ENCODE measurements around the gene ZNF689. TPM values are rescaled to one million over a fixed set of nuclear protein-coding genes. Genes with fewer than 3 reads are reported as not detected.

ZNF689 gene
- total and polyA plus RNA-seq, 2 of the 13 experiments (the other 11 are each of a cell fraction or from before 2014, with no cell fraction given): 9.7 to 19.5 TPM

DNA sequence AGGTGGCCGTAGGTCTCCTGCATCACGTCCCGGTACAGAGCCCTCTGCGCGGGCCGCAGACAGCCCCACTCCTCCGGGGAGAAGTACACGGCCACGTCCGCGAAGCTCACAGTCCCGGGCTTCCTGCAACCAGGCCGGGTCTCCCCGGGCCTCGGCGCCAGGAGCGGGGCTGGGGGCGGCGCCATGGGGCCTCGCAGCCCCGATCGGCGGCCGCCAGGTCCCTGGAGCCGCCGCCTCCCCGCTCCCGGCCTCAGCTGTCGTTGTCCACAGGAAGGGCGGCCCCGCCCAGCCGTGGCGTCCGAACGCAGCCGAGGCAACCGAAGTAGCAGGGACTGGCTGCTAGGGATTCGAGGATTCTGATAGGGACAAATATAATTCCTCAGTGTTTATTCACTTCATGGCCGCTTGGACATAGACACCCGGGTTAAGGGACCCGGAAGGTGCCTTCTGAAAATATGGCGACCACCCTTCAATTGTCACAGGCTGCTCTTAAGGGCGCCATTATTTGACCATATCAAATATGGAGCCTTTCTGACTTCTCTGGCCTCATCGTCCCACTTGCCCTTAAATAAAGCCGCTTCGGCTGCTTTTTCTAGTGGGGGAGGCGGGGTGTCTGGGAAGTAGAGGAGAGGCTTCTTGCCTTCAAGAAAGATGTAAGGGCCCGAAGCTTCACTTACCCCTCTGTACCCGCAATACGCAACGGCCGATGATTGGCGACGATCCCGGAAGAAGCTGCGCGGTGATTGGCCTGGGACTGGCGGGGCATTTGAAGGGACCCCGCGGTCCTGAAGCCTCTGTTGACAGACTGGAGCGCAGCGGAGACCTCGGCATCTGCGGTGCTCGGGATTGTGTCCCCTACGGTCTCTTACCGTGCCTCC, 38.5 kb downstream of the ZNF689 start, which contains the start of gene ZNF688 (continued):
- TF ChIP-seq, protein P1, sequence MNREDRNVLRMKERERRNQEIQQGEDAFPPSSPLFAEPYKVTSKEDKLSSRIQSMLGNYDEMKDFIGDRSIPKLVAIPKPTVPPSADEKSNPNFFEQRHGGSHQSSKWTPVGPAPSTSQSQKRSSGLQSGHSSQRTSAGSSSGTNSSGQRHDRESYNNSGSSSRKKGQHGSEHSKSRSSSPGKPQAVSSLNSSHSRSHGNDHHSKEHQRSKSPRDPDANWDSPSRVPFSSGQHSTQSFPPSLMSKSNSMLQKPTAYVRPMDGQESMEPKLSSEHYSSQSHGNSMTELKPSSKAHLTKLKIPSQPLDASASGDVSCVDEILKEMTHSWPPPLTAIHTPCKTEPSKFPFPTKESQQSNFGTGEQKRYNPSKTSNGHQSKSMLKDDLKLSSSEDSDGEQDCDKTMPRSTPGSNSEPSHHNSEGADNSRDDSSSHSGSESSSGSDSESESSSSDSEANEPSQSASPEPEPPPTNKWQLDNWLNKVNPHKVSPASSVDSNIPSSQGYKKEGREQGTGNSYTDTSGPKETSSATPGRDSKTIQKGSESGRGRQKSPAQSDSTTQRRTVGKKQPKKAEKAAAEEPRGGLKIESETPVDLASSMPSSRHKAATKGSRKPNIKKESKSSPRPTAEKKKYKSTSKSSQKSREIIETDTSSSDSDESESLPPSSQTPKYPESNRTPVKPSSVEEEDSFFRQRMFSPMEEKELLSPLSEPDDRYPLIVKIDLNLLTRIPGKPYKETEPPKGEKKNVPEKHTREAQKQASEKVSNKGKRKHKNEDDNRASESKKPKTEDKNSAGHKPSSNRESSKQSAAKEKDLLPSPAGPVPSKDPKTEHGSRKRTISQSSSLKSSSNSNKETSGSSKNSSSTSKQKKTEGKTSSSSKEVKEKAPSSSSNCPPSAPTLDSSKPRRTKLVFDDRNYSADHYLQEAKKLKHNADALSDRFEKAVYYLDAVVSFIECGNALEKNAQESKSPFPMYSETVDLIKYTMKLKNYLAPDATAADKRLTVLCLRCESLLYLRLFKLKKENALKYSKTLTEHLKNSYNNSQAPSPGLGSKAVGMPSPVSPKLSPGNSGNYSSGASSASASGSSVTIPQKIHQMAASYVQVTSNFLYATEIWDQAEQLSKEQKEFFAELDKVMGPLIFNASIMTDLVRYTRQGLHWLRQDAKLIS (CRISPR knock-in tag; IDR thresholded peaks at IDR 0.05): 0 out of 2 replicates have a peak, but pooled peaks have one; percentile 35
- TF ChIP-seq ZNF407 (CRISPR knock-in tag; IDR thresholded peaks at IDR 0.05; ENCODE audit: not compliant biosample characterization): no peak
- TF ChIP-seq SSRP1 (CRISPR knock-in tag; IDR thresholded peaks at IDR 0.05): no peak
- peak; percentile 89 for TF ChIP-seq ZFX (CRISPR knock-in tag; IDR thresholded peaks at IDR 0.05; ENCODE audit: low read depth)
- TF ChIP-seq, protein P2, sequence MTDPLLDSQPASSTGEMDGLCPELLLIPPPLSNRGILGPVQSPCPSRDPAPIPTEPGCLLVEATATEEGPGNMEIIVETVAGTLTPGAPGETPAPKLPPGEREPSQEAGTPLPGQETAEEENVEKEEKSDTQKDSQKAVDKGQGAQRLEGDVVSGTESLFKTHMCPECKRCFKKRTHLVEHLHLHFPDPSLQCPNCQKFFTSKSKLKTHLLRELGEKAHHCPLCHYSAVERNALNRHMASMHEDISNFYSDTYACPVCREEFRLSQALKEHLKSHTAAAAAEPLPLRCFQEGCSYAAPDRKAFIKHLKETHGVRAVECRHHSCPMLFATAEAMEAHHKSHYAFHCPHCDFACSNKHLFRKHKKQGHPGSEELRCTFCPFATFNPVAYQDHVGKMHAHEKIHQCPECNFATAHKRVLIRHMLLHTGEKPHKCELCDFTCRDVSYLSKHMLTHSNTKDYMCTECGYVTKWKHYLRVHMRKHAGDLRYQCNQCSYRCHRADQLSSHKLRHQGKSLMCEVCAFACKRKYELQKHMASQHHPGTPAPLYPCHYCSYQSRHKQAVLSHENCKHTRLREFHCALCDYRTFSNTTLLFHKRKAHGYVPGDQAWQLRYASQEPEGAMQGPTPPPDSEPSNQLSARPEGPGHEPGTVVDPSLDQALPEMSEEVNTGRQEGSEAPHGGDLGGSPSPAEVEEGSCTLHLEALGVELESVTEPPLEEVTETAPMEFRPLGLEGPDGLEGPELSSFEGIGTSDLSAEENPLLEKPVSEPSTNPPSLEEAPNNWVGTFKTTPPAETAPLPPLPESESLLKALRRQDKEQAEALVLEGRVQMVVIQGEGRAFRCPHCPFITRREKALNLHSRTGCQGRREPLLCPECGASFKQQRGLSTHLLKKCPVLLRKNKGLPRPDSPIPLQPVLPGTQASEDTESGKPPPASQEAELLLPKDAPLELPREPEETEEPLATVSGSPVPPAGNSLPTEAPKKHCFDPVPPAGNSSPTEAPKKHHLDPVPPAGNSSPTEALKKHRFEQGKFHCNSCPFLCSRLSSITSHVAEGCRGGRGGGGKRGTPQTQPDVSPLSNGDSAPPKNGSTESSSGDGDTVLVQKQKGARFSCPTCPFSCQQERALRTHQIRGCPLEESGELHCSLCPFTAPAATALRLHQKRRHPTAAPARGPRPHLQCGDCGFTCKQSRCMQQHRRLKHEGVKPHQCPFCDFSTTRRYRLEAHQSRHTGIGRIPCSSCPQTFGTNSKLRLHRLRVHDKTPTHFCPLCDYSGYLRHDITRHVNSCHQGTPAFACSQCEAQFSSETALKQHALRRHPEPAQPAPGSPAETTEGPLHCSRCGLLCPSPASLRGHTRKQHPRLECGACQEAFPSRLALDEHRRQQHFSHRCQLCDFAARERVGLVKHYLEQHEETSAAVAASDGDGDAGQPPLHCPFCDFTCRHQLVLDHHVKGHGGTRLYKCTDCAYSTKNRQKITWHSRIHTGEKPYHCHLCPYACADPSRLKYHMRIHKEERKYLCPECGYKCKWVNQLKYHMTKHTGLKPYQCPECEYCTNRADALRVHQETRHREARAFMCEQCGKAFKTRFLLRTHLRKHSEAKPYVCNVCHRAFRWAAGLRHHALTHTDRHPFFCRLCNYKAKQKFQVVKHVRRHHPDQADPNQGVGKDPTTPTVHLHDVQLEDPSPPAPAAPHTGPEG (CRISPR knock-in tag; IDR thresholded peaks at IDR 0.05): no peak
- TF ChIP-seq TCF7 (IDR thresholded peaks at IDR 0.05; ENCODE audit: low read depth): no peak
- TF ChIP-seq, protein P3, sequence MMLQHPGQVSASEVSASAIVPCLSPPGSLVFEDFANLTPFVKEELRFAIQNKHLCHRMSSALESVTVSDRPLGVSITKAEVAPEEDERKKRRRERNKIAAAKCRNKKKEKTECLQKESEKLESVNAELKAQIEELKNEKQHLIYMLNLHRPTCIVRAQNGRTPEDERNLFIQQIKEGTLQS (CRISPR knock-in tag; IDR thresholded peaks at IDR 0.05): no peak
- no peak for TF ChIP-seq HMG20A (CRISPR knock-in tag; IDR thresholded peaks at IDR 0.05; ENCODE audit: borderline replicate concordance)
- no peak; the same call in 1 of the 2 replicates for TF ChIP-seq CBFB (CRISPR knock-in tag; IDR thresholded peaks at IDR 0.05)

Measured in HepG2 (cell line).